Suprapubic skin (tissue), 4 donors: ENCODE data around the gene DACH2. TPM values are rescaled to one million over a fixed set of nuclear protein-coding genes. Genes with fewer than 3 reads are reported as not detected.
A peak's percentile ranks its signal among the peaks of the same experiment; 100 is the strongest.

Experiments used
- DNase-seq, 2 donors: peaks; one replicate each; pipeline ENCODE4 v3.0.0-alpha.2; 2019; ENCODE audit warnings: low spot score in 2 of 2
- H3K27ac ChIP-seq: fragments of 200-600 bp; sonication (generic); one replicate; pipeline ENCODE4 v1.5.1; 2019
- H3K27me3 ChIP-seq: fragments of 200-600 bp; sonication (generic); one replicate; pipeline ENCODE4 v1.5.1; 2019
- H3K36me3 ChIP-seq: fragments of 200-600 bp; sonication (generic); one replicate; pipeline ENCODE4 v1.5.1; 2019
- H3K4me1 ChIP-seq: fragments of 200-600 bp; sonication (generic); one replicate; pipeline ENCODE4 v1.5.1; 2019
- H3K4me3 ChIP-seq: fragments of 200-600 bp; sonication (generic); one replicate; pipeline ENCODE4 v1.5.1; 2019; ENCODE audit warnings: mild to moderate bottlenecking
- H3K9me3 ChIP-seq: fragments of 200-600 bp; sonication (generic); one replicate; pipeline ENCODE4 v1.5.1; 2019
- EP300 ChIP-seq: sonication (generic); formaldehyde crosslinking; IDR thresholded peaks from one replicate; pipeline ENCODE4 v1.6.1; 2017; ENCODE audit warnings: antibody characterized with exemption
- POLR2A ChIP-seq, 2 donors: fragments of 450-650 bp; IDR thresholded peaks; one replicate each; pipeline ENCODE4 v1.6.1; 2017; ENCODE audit warnings: antibody characterized with exemption in 2 of 2, mild to moderate bottlenecking in 2 of 2, moderate library complexity in 2 of 2
- POLR2AphosphoS5 ChIP-seq, 3 donors: sonication (generic); formaldehyde crosslinking; IDR thresholded peaks; one replicate each; pipeline ENCODE4 v1.6.1; 2017; ENCODE audit warnings: antibody characterized with exemption in 3 of 3
- WGBS: methylation state at CpG from one replicate; pipeline ENCODE4 v1.1.5; 2018; 5-methylcytosine and 5-hydroxymethylcytosine counted together
- total RNA-seq, 4 donors: library from RNA; depleted of rRNA; stranded (reverse); fragments of >200 nt; gene quantifications; one replicate each; pipeline ENCODE4 v1.1.0, GENCODE V29; 2016
- TF ChIP-seq, protein P1 (sequence below), 2 donors: fragments of 200-600 bp in 1 of 2; fragments of 450-650 bp in 1 of 2; sonication (generic) in 1 of 2; IDR thresholded peaks; one replicate each; pipeline ENCODE4 v1.5.1; 2016 to 2019; ENCODE audit warnings: antibody characterized with exemption in 2 of 2, mild to moderate bottlenecking in 1 of 2, moderate library complexity in 1 of 2

Gene DACH2
- total RNA-seq, 4 donors from 2014 or later: 0.25 to 0.32 TPM; not detected in 2

DNA sequence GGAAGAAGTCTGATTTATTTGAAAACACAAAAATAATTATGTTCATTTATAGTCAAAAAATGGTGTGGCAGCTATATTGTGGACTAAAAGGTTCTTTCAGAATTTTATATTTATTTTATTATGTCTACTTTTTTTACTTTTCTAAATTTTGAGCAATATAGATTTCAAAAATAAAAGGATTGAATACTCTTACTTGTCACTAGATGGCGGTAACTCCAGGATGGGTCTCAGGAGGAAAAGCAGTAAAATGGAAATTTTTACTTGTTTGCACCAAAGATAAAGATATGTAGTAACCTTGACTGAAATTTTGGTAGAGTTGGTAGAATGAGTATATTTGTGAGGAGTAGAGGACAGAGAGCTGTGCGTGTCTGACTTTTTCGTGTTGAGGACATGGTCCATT lies 14.5 kb upstream of the DACH2 start:
- TF ChIP-seq, protein P1, sequence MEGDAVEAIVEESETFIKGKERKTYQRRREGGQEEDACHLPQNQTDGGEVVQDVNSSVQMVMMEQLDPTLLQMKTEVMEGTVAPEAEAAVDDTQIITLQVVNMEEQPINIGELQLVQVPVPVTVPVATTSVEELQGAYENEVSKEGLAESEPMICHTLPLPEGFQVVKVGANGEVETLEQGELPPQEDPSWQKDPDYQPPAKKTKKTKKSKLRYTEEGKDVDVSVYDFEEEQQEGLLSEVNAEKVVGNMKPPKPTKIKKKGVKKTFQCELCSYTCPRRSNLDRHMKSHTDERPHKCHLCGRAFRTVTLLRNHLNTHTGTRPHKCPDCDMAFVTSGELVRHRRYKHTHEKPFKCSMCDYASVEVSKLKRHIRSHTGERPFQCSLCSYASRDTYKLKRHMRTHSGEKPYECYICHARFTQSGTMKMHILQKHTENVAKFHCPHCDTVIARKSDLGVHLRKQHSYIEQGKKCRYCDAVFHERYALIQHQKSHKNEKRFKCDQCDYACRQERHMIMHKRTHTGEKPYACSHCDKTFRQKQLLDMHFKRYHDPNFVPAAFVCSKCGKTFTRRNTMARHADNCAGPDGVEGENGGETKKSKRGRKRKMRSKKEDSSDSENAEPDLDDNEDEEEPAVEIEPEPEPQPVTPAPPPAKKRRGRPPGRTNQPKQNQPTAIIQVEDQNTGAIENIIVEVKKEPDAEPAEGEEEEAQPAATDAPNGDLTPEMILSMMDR (IDR thresholded peaks at IDR 0.05): peak in 1 of 2 donors; percentile 14
- no peak for TF ChIP-seq POLR2AphosphoS5 (IDR thresholded peaks at IDR 0.05)
- Histone ChIP-seq H3K4me3 (no peak overlapping the region), H3K27ac (no peak overlapping the region), H3K4me1 (no peaks in the 10 kb centered on the region), H3K9me3 (no peaks in the 10 kb centered on the region), H3K36me3 (no peaks in the 10 kb centered on the region), H3K27me3 (no peaks in the 10 kb centered on the region)
- 4% methylated on average over 3 of the region's 3 CpGs for WGBS
- no peak for DNase-seq

DNA sequence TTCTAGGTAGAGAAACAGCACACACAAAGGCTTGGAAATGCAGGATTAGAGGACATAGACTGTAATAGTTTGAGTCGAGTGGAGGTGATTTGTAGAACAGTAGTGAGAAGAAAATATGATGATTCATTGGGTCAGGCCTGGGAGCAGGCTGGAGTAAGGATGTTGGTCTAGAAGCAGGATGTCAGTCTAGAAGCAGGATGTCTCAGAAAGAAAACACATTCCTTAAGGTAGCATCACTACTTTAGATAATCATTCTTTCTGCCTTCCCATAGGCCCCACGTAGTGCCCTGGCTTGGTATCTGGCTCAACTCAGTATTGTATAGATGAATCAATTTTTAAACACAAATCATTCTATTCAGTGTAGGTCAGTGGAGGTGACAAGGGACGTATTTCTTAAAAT lies 11.2 kb upstream of the DACH2 start:
- H3K4me3 ChIP-seq: no peak overlapping the region
- no peaks in the 10 kb centered on the region for H3K36me3 ChIP-seq
- H3K4me1 ChIP-seq: no peaks in the 10 kb centered on the region
- no peaks in the 10 kb centered on the region for H3K9me3 ChIP-seq
- no peak for DNase-seq
- TF ChIP-seq POLR2A (IDR thresholded peaks at IDR 0.05) (no peak), POLR2AphosphoS5 (IDR thresholded peaks at IDR 0.05) (no peak), EP300 (no peak)
- TF ChIP-seq, protein P1 (IDR thresholded peaks at IDR 0.05): no peak
- 79% methylated on average over 3 of the region's 3 CpGs for WGBS
- H3K27me3 ChIP-seq: no peaks in the 10 kb centered on the region
- no peak overlapping the region for H3K27ac ChIP-seq

DNA sequence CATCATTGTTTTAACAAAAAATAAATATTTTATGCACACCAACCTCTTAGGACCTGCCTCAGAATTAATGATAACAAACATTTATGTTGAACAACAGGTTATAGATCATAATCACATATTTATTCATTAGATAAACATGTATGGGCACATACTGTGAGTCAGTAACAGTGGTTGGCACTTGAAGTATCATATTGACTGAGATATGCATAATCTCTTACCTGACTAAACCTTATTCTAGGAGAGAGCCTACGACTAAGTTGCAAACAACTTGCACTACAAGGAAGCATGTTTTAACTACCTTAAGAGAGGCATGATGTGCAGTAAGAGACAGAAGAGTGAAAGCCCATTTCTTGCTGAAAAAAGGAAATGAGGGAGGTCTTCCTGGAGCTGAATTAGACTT lies 6.5 kb upstream of the DACH2 start:
- H3K36me3 ChIP-seq: no peaks in the 10 kb centered on the region
- WGBS: 40% methylated on average over 1 of the region's 1 CpG
- no peak for TF ChIP-seq EP300
- TF ChIP-seq POLR2AphosphoS5 (IDR thresholded peaks at IDR 0.05): no peak
- TF ChIP-seq POLR2A (IDR thresholded peaks at IDR 0.05): no peak
- TF ChIP-seq, protein P1 (IDR thresholded peaks at IDR 0.05): no peak
- H3K9me3 ChIP-seq: no peaks in the 10 kb centered on the region
- H3K27me3 ChIP-seq: no peaks in the 10 kb centered on the region
- H3K27ac ChIP-seq: no peak overlapping the region
- no peaks in the 10 kb centered on the region for H3K4me1 ChIP-seq
- H3K4me3 ChIP-seq: no peak overlapping the region
- DNase-seq: no peak

DNA sequence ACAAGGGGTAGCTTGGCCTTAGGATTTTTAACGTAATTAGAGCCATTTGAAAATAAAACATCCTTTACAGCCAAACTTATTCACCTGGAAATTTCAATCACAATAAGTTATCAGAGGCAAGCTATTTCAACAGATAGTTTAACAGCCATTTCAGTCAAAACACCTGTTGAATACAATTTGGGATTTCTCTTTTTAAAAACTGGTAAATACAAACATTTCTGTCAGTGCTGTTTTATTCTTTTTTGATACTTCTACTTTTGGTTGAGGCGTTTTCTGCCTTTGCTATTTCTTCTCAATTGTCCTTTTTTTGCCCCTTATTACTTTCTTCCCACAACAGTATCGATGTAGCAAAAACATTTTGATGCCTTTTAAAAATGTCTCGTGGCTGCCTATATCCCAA lies 2.1 kb upstream of the DACH2 start:
- TF ChIP-seq, protein P1 (IDR thresholded peaks at IDR 0.05): no peak
- TF ChIP-seq POLR2AphosphoS5 (IDR thresholded peaks at IDR 0.05): no peak
- no peak for TF ChIP-seq EP300
- no peak for TF ChIP-seq POLR2A (IDR thresholded peaks at IDR 0.05)
- DNase-seq: no peak
- 59% methylated on average over 4 of the region's 4 CpGs for WGBS

DNA sequence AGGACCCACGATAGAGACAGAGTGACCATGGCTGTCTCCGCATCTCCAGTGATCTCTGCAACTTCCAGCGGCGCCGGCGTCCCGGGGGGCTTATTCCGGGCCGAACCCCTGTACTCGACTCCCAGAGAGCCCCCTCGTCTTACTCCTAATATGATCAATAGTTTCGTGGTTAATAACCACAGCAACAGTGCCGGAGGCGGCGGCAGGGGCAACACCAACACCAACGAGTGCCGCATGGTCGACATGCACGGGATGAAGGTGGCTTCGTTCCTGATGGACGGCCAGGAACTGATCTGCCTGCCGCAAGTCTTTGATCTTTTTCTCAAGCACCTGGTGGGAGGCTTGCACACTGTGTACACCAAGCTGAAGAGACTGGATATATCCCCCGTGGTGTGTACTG lies 343 bp downstream of the DACH2 start:
- DNase-seq: no peak
- no peaks in the 10 kb centered on the region for H3K36me3 ChIP-seq
- no peaks in the 10 kb centered on the region for H3K9me3 ChIP-seq
- WGBS: 38% methylated on average over 17 of the region's 23 CpGs
- H3K4me3 ChIP-seq: peak overlapping the region; percentile 51
- no peak overlapping the region for H3K27ac ChIP-seq
- H3K27me3 ChIP-seq: peaks cover 10% of the 10 kb centered on the region
- TF ChIP-seq POLR2A (IDR thresholded peaks at IDR 0.05): no peak
- TF ChIP-seq, protein P1 (IDR thresholded peaks at IDR 0.05): no peak
- TF ChIP-seq EP300: no peak
- TF ChIP-seq POLR2AphosphoS5 (IDR thresholded peaks at IDR 0.05): no peak
- H3K4me1 ChIP-seq: peaks cover 8% of the 10 kb centered on the region

More for the DNA sequence above, 2.1 kb upstream of the DACH2 start:
- Histone ChIP-seq H3K4me3 (no peak overlapping the region), H3K9me3 (no peaks in the 10 kb centered on the region), H3K27ac (no peak overlapping the region), H3K36me3 (no peaks in the 10 kb centered on the region), H3K4me1 (peaks cover 8% of the 10 kb centered on the region), H3K27me3 (peaks cover 10% of the 10 kb centered on the region)
